Uterus (tissue), 4 donors: Measurements from ENCODE around the gene ATXN1L. TPM values are rescaled to one million over a fixed set of nuclear protein-coding genes. Genes with fewer than 3 reads are reported as not detected.

ENCODE experiments used
- DNase-seq, 2 donors: peaks; one replicate each; pipeline ENCODE4 v3.0.0-alpha.2; 2019 to 2020
- H3K27ac ChIP-seq, 2 donors: fragments of 200-600 bp; sonication (generic); 1 replicate in 1 of 2; 2 replicates in 1 of 2; pipeline ENCODE4 v1.5.1; 2016 to 2018
- H3K27me3 ChIP-seq, 2 donors: fragments of 200-600 bp; sonication (generic); one replicate each; pipeline ENCODE4 v1.5.1; 2018 to 2019; ENCODE audit warnings: control low read depth in 1 of 2
- H3K36me3 ChIP-seq, 2 donors: fragments of 200-600 bp; sonication (generic); one replicate each; pipeline ENCODE4 v1.5.1; 2019; ENCODE audit warnings: control low read depth in 1 of 2
- H3K4me1 ChIP-seq, 2 donors: fragments of 200-600 bp; sonication (generic); one replicate each; pipeline ENCODE4 v1.5.1; 2018 to 2019; ENCODE audit warnings: control low read depth in 1 of 2
- H3K4me3 ChIP-seq, 2 donors: fragments of 200-600 bp; sonication (generic); 1 replicate in 1 of 2; 2 replicates in 1 of 2; pipeline ENCODE4 v1.5.1; 2018 to 2019; ENCODE audit warnings: mild to moderate bottlenecking in 1 of 2
- H3K9me3 ChIP-seq, 2 donors: fragments of 200-600 bp; sonication (generic); one replicate each; pipeline ENCODE4 v1.5.1; 2019; ENCODE audit warnings: control low read depth in 1 of 2
- CTCF ChIP-seq, 4 experiments: fragments of 200-600 bp in 2 of 4; fragments of 450-650 bp in 2 of 4; sonication (generic) in 2 of 4; IDR thresholded peaks; one replicate each; pipeline ENCODE4 v1.5.1; 2016 to 2019; ENCODE audit warnings: antibody characterized with exemption in 4 of 4, mild to moderate bottlenecking in 2 of 4, moderate library complexity in 1 of 4
- POLR2A ChIP-seq, 2 donors: fragments of 450-650 bp; IDR thresholded peaks; one replicate each; pipeline ENCODE4 v1.6.1; 2016; ENCODE audit warnings: antibody characterized with exemption in 2 of 2, mild to moderate bottlenecking in 1 of 2, moderate library complexity in 1 of 2
- intact Hi-C: fragments of 100-400 bp; cut with DNase I; formaldehyde crosslinking; loops from one replicate; pipeline ENCODE4 v1.15.1; 2023; ENCODE audit warnings: low total_unique reads
- total RNA-seq, 4 donors: library from RNA; depleted of rRNA in 3 of 4; stranded (reverse); fragments of >200 nt in 3 of 4; gene quantifications; one replicate each; pipeline versions ENCODE4 v1.1.0 to v1.2.4, GENCODE V29; 2014 to 2023
- donor health status: DM: yes; HTN: yes; CAD: no.

ATXN1L gene
- total RNA-seq, 4 donors from 2014 or later: 4.7 to 33.1 (median 23.4) TPM

GRCh38 chr16:71895679-71896365, 50.0 kb downstream of the ATXN1L start:
- Histone ChIP-seq H3K27me3 (no peaks in the 10 kb centered on the region), H3K36me3 (no peaks in the 10 kb centered on the region), H3K4me1 (peaks cover 0 to 9% of the 10 kb centered on the region in 2 donors), H3K4me3 (peak overlapping the region; percentile 67 to 82), H3K27ac (peak overlapping the region; percentile 93 to 99), H3K9me3 (no peaks in the 10 kb centered on the region)
- intact Hi-C loops: no loop called here
- no peak for DNase-seq
- TF ChIP-seq CTCF (IDR thresholded peaks at IDR 0.05) (no peak), POLR2A (IDR thresholded peaks at IDR 0.05) (no peak)

- H3K27me3 ChIP-seq: no peaks in the 10 kb centered on the region
- TF ChIP-seq CTCF (IDR thresholded peaks at IDR 0.05) (no peak), POLR2A (IDR thresholded peaks at IDR 0.05) (no peak)
- H3K27ac ChIP-seq: peak overlapping the region; percentile 93 to 99
- peak overlapping the region; percentile 67 to 82 for H3K4me3 ChIP-seq
- intact Hi-C loops: no loop called here
- peaks cover 0 to 9% of the 10 kb centered on the region in 2 donors for H3K4me1 ChIP-seq
- DNase-seq: no peak
- no peaks in the 10 kb centered on the region for H3K36me3 ChIP-seq
- H3K9me3 ChIP-seq: no peaks in the 10 kb centered on the region
Measured at GRCh38 chr16:71896764-71897368, 51.1 kb downstream of the ATXN1L start.

GRCh38 chr16:71899171-71899570, 53.4 kb downstream of the ATXN1L start:
- H3K27me3 ChIP-seq: no peaks in the 10 kb centered on the region
- no peaks in the 10 kb centered on the region for H3K9me3 ChIP-seq
- H3K4me1 ChIP-seq: peaks cover 0 to 9% of the 10 kb centered on the region in 2 donors
- intact Hi-C loops: no loop called here
- no peak overlapping the region for H3K4me3 ChIP-seq
- no peak overlapping the region for H3K27ac ChIP-seq
- H3K36me3 ChIP-seq: no peaks in the 10 kb centered on the region
- no peak for TF ChIP-seq CTCF (IDR thresholded peaks at IDR 0.05)
- no peak for TF ChIP-seq POLR2A (IDR thresholded peaks at IDR 0.05)
- DNase-seq: no peak

- H3K4me3 ChIP-seq: no peak overlapping the region
- TF ChIP-seq CTCF (IDR thresholded peaks at IDR 0.05) (no peak), POLR2A (IDR thresholded peaks at IDR 0.05) (no peak)
- H3K36me3 ChIP-seq: no peaks in the 10 kb centered on the region
- DNase-seq: no peak
- intact Hi-C loops: no loop called here
- H3K27me3 ChIP-seq: no peaks in the 10 kb centered on the region
- H3K4me1 ChIP-seq: peaks cover 0 to 1% of the 10 kb centered on the region in 2 donors
- no peaks in the 10 kb centered on the region for H3K9me3 ChIP-seq
- H3K27ac ChIP-seq: no peak overlapping the region
Measured at GRCh38 chr16:71902656-71903365, 57.0 kb downstream of the ATXN1L start.

- Histone ChIP-seq H3K27ac (no peak overlapping the region), H3K36me3 (no peaks in the 10 kb centered on the region), H3K27me3 (no peaks in the 10 kb centered on the region), H3K9me3 (no peaks in the 10 kb centered on the region), H3K4me1 (no peaks in the 10 kb centered on the region), H3K4me3 (no peak overlapping the region)
- TF ChIP-seq CTCF (IDR thresholded peaks at IDR 0.05): no peak
- no peak for TF ChIP-seq POLR2A (IDR thresholded peaks at IDR 0.05)
- no peak for DNase-seq
- intact Hi-C loops: no loop called here
Measured at GRCh38 chr16:71903608-71904007, 57.8 kb downstream of the ATXN1L start.
